Ovary (tissue), 9 donors: ENCODE measurements around the gene MKI67. TPM values are rescaled to one million over a fixed set of nuclear protein-coding genes. Genes with fewer than 3 reads are reported as not detected.

Experiments
- DNase-seq, 5 donors: peaks; one replicate each; pipeline ENCODE4 v3.0.0-alpha.2; 2019 to 2020
- H3K27ac ChIP-seq, 2 donors: fragments of 200-600 bp; one replicate each; pipeline versions ENCODE4 v1.5.1 to v1.8.0; 2019 to 2022
- H3K27me3 ChIP-seq: fragments of 200-600 bp; one replicate; pipeline ENCODE4 v1.8.0; 2022
- H3K36me3 ChIP-seq: fragments of 200-600 bp; sonication (generic); one replicate; pipeline ENCODE4 v1.5.1; 2019
- H3K4me1 ChIP-seq: one replicate; pipeline ENCODE4 v1.8.1; 2013; ENCODE audit warnings: mild to moderate bottlenecking, moderate library complexity; ENCODE audit not compliant: insufficient read depth
- H3K4me3 ChIP-seq: fragments of 200-600 bp; sonication (generic); one replicate; pipeline ENCODE4 v1.5.1; 2017
- H3K9me3 ChIP-seq, 2 donors: fragments of 200-600 bp in 1 of 2; sonication (generic) in 1 of 2; one replicate each; pipeline versions ENCODE4 v1.5.1 to v1.8.1; 2013 to 2019; ENCODE audit warnings: mild to moderate bottlenecking in 1 of 2, moderate library complexity in 1 of 2
- EP300 ChIP-seq: sonication (generic); formaldehyde crosslinking; IDR thresholded peaks from one replicate; pipeline ENCODE4 v1.6.1; 2017; ENCODE audit warnings: antibody characterized with exemption
- POLR2A ChIP-seq: fragments of 450-650 bp; IDR thresholded peaks from one replicate; pipeline ENCODE4 v1.6.1; 2017; ENCODE audit warnings: antibody characterized with exemption, mild to moderate bottlenecking, moderate library complexity
- WGBS, 3 donors: extraction: QIAGEN DNeasy Blood & Tissue Kit in 1 of 3; methylation state at CpG; one replicate each; pipeline versions ENCODE4 v1.1.5 to v1.1.7; 2013 to 2017; 5-methylcytosine and 5-hydroxymethylcytosine counted together
- intact Hi-C, 4 donors: fragments of 100-400 bp; cut with DNase I; formaldehyde crosslinking; loops; one replicate each; pipeline versions ENCODE4 v1.11.0 to v1.15.1; 2022 to 2023
- polyA plus RNA-seq, 2 donors: library from polyadenylated mRNA; stranded (reverse); fragments of 200-250 nt in 1 of 2; fragments of 350-450 nt in 1 of 2; fragmentation: Illumina TruSeq in 1 of 2; extraction: RNeasy Lipid Tissue Mini Kit (QIAGEN cat#74804) in 1 of 2; gene quantifications; one replicate each; pipeline ENCODE4 v1.2.3, GENCODE V29; 2013 to 2014
- total RNA-seq, 7 donors: library from RNA; depleted of rRNA in 2 of 7; stranded (reverse); fragments of >200 nt in 2 of 7; fragmentation: NEBNext Ultra II Directional in 3 of 7; extraction: Animal tissue kit (Norgen Biotek cat#: 25700) in 3 of 7; gene quantifications; one replicate each; pipeline versions ENCODE4 v1.1.0 to v1.2.4, GENCODE V29; 2016 to 2023
- TF ChIP-seq, protein P1 (sequence below), 3 donors: fragments of 450-650 bp in 2 of 3; fragments of 200-600 bp in 1 of 3; IDR thresholded peaks; one replicate each; pipeline versions ENCODE4 v1.5.1 to v1.8.0; 2016 to 2022; ENCODE audit warnings: antibody characterized with exemption in 3 of 3, mild to moderate bottlenecking in 1 of 3
- donor health status: DM: no; HTN: no; CAD: no; lungs with moderate emphysema.
- donor health status: DM: no; HTN: no; CAD: no.
- donor health status: Bipolar disorder and iron deficiency.
- donor health status: DM: yes; HTN: yes; CAD: no.
- donor health status: DM: no; HTN: no; CAD: no.
- donor health status: DM: yes; HTN: yes; CAD: no.

The MKI67 gene
- total and polyA plus RNA-seq, 9 donors = 0.10 to 3.6 (median 0.71) TPM; not detected in 1

DNA sequence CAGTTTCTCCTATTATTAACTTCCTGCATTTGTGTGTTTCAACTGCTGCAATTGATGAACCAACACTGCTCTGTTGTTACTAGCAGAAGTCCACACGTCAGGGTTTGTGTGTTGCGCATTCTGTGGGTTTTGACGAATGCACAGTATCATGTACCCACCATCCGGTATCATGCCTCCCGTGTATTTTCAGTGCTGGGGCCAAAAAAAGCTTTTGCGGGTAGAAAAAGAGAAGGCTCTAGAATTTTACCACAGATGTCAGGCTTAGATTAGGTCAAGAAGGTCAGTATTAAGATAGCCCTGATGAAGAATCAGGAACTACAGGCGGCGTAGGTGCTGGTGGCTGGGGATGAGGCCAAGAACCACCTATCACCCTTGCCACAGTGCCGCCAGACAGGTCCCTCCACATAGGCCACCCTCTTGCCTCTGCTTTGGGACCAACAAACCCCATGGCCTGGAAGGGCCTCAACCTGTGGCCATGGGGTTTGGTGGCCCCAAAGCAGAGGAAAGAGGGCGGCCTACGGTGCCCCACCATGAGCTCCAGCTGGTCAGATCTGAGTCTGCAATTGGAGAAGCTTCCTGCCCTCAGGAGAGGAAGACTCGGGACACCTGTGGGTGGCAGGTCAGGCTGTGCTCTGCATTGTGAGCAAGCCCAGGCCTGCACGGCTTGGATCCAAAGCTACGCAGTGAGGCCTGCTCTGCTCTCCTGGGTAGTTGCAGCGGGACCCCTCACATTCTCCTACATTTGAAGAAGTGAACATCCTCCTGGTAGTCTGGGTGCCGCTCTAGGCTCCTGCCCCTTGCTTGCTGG, 71.9 kb downstream of the MKI67 start:
- 91 to 93% (median 91%) methylated on average over 16 of the region's 16 CpGs for WGBS, 3 donors
- Histone ChIP-seq H3K9me3 (no peaks in the 10 kb centered on the region), H3K36me3 (no peaks in the 10 kb centered on the region), H3K4me3 (no peak overlapping the region), H3K4me1 (no peaks in the 10 kb centered on the region), H3K27me3 (no peaks in the 10 kb centered on the region), H3K27ac (no peak overlapping the region)
- TF ChIP-seq, protein P1, sequence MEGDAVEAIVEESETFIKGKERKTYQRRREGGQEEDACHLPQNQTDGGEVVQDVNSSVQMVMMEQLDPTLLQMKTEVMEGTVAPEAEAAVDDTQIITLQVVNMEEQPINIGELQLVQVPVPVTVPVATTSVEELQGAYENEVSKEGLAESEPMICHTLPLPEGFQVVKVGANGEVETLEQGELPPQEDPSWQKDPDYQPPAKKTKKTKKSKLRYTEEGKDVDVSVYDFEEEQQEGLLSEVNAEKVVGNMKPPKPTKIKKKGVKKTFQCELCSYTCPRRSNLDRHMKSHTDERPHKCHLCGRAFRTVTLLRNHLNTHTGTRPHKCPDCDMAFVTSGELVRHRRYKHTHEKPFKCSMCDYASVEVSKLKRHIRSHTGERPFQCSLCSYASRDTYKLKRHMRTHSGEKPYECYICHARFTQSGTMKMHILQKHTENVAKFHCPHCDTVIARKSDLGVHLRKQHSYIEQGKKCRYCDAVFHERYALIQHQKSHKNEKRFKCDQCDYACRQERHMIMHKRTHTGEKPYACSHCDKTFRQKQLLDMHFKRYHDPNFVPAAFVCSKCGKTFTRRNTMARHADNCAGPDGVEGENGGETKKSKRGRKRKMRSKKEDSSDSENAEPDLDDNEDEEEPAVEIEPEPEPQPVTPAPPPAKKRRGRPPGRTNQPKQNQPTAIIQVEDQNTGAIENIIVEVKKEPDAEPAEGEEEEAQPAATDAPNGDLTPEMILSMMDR (IDR thresholded peaks at IDR 0.05) = no peak
- TF ChIP-seq POLR2A (no peak), EP300 (no peak)
- DNase-seq = no peak
- intact Hi-C loops = no loop called here

DNA sequence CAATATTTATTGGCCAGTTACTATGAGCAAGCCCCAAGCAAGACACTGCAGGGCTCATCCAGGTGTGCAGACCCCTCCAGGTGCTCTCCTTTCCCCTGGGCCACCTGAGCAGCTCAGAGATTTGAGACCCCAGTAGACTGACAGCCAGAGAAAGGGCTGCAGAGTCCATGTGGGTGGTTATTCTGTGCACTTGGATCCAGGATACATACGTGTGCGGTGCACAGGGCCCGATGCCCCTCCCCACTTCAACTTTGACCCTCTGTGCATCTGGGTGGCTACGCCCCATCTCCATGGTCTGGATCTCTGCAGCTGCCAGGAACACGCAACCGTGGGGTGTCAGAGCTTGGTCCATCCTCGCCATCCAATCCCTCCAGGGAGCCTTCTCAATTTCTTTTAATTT, 72.9 kb downstream of the MKI67 start:
- H3K27ac ChIP-seq = no peak overlapping the region
- intact Hi-C loops = no loop called here
- H3K27me3 ChIP-seq = no peaks in the 10 kb centered on the region
- H3K9me3 ChIP-seq = no peaks in the 10 kb centered on the region
- DNase-seq = no peak
- peaks cover 2% of the 10 kb centered on the region for H3K4me1 ChIP-seq
- no peak overlapping the region for H3K4me3 ChIP-seq
- WGBS, 3 donors = 94 to 96% (median 95%) methylated on average over 7 of the region's 7 CpGs
- H3K36me3 ChIP-seq = no peaks in the 10 kb centered on the region
- no peak for TF ChIP-seq EP300
- TF ChIP-seq, protein P1 (IDR thresholded peaks at IDR 0.05) = no peak
- TF ChIP-seq POLR2A = no peak

DNA sequence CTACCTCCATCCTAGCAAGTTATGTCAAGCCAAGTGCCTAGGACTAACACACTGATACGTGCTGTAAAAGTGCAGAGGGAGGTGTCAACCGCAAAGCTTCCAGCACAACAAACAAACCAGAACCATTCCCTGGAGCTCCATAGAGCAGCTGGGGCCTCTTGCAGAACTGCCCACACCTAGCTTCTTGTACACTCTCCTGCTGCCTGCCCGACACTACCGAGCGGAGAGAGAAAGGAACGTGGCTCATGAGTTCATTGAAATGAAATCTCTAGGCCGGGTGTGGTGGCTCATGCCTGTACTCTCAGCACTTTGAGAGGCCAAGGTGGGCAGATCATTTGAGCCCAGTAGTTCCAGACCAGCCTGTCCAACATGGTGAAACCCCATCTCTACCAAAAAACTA, 73.5 kb downstream of the MKI67 start:
- Histone ChIP-seq H3K27me3 (no peaks in the 10 kb centered on the region), H3K36me3 (no peaks in the 10 kb centered on the region), H3K4me1 (peaks cover 2% of the 10 kb centered on the region), H3K27ac (no peak overlapping the region), H3K4me3 (no peak overlapping the region), H3K9me3 (no peaks in the 10 kb centered on the region)
- no peak for DNase-seq
- no peak for TF ChIP-seq POLR2A
- TF ChIP-seq, protein P1 (IDR thresholded peaks at IDR 0.05) = no peak
- no peak for TF ChIP-seq EP300
- intact Hi-C loops = no loop called here
- 91 to 94% (median 92%) methylated on average over 7 of the region's 7 CpGs for WGBS, 3 donors

DNA sequence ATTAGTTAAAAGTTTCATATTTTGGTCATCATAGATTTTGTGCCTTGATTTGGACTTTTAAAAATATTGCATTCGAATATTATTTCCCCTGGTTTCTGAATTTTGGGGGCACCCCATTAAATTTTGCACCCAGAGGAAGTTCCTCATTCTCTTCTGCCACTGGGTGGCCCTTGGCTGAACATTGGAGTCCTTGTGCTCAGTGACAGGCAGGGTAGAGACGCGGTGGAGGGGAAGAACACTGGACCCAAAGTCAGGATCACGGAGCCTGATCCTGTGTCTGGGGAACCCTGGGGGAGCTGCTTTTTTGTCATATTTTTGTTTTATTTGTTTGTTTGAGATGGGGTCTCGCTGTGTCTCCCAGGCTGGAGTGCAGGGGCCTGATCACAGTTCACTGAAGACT, 74.7 kb downstream of the MKI67 start:
- no peaks in the 10 kb centered on the region for H3K9me3 ChIP-seq
- TF ChIP-seq, protein P1 (IDR thresholded peaks at IDR 0.05) = no peak
- no peak for TF ChIP-seq POLR2A
- TF ChIP-seq EP300 = no peak
- no peaks in the 10 kb centered on the region for H3K36me3 ChIP-seq
- no peaks in the 10 kb centered on the region for H3K27me3 ChIP-seq
- intact Hi-C loops = no loop called here
- DNase-seq = no peak
- peaks cover 4% of the 10 kb centered on the region for H3K4me1 ChIP-seq
- H3K4me3 ChIP-seq = no peak overlapping the region
- WGBS, 3 donors = 93 to 94% (median 94%) methylated on average over 5 of the region's 5 CpGs
- no peak overlapping the region for H3K27ac ChIP-seq
